22Rv1 (cell line): Measurements from ENCODE around the gene TRAF3IP3.

Experiments used
- CTCF ChIP-seq: fragments of 450-650 bp; IDR thresholded peaks from 2 replicates; pipeline ENCODE4 v1.5.1; 2017; ENCODE audit warnings: mild to moderate bottlenecking
- ZFX ChIP-seq: fragments of 450-650 bp; IDR thresholded peaks from 2 replicates; pipeline ENCODE4 v1.6.1; 2017; ENCODE audit warnings: antibody characterized with exemption, borderline replicate concordance

- no peak for TF ChIP-seq CTCF
- no peak for TF ChIP-seq ZFX
Measured at GRCh38 chr1:209761011-209761635, 5.3 kb downstream of the TRAF3IP3 start.
